IMR-90 (cell line): Measurements from ENCODE around the gene CEACAM8. TPM values are rescaled to one million over a fixed set of nuclear protein-coding genes. Genes with fewer than 3 reads are reported as not detected.
"Not testable (repeated sequence)": the region's sequence is repeated elsewhere in the genome, so short reads cannot be mapped to it uniquely, and the experiment has no call there.

ENCODE experiments used
- ATAC-seq: fragments of 200-7000 bp; cut with Tn5 transposase; 2 replicates; pipeline ENCODE4 v1.9.1; 2020; ENCODE audit warnings: low read depth, mild to moderate bottlenecking, moderate library complexity
- Bru-seq: library from RNA; stranded (reverse); fragments of 400-500 nt; gene quantifications from one replicate; lab custom pipeline; 2021; lab: Mats Ljungman, UMichigan
- BruChase-seq, 2 experiments: library from RNA; stranded (reverse); fragments of 400-500 nt; gene quantifications; one replicate each; lab custom pipeline; 2021; lab: Mats Ljungman, UMichigan
- BruUV-seq: library from RNA; stranded (reverse); fragments of 400-500 nt; replicated peaks from 2 replicates; lab custom pipeline; 2021; lab: Mats Ljungman, UMichigan
- CTCF ChIA-PET: fragments of 300-600 bp; formaldehyde crosslinking; extraction: SDS; loops from one replicate; lab custom pipeline; 2021; ENCODE audit warnings: antibody characterized with exemption; lab: Yijun Ruan, JAX
- POLR2A ChIA-PET: fragments of 300-600 bp; sonication (Branson Sonifier 250); formaldehyde crosslinking; loops from one replicate; lab custom pipeline; 2022; ENCODE audit warnings: antibody characterized with exemption; ENCODE audit not compliant: unreplicated experiment; lab: Charles Lee
- DNase-seq: peaks from one replicate; pipeline ENCODE4 v3.0.0; 2013
- H2AFZ ChIP-seq: replicated peaks from 2 replicates; pipeline ENCODE3; 2013; ENCODE audit warnings: low read length, mild to moderate bottlenecking; ENCODE audit not compliant: poor library complexity
- H2AK5ac ChIP-seq: 2 replicates; pipeline ENCODE4 v1.6.1; 2013; ENCODE audit warnings: low read depth, low read length, inconsistent platforms
- H2AK9ac ChIP-seq: replicated peaks from 2 replicates; pipeline ENCODE3; 2013; ENCODE audit warnings: mild to moderate bottlenecking, low read depth, low read length, moderate library complexity; ENCODE audit not compliant: poor library complexity
- H2BK120ac ChIP-seq: 2 replicates; pipeline ENCODE4 v1.6.1; 2013; ENCODE audit warnings: low read depth, low read length, inconsistent platforms
- H2BK15ac ChIP-seq: 3 replicates; pipeline ENCODE4 v1.6.1; 2013; ENCODE audit warnings: low read depth, low read length, inconsistent platforms
- H2BK20ac ChIP-seq: 2 replicates; pipeline ENCODE4 v1.6.1; 2013; ENCODE audit warnings: low read depth, mild to moderate bottlenecking, inconsistent platforms, low read length, moderate library complexity
- H2BK5ac ChIP-seq: 2 replicates; pipeline ENCODE4 v1.6.1; 2013; ENCODE audit warnings: mild to moderate bottlenecking, low read depth, low read length, inconsistent platforms; ENCODE audit not compliant: poor library complexity, severe bottlenecking
- H3K14ac ChIP-seq: replicated peaks from 2 replicates; pipeline ENCODE4 v1.6.1; 2013; ENCODE audit warnings: low read depth, low read length, inconsistent platforms
- H3K18ac ChIP-seq: 2 replicates; pipeline ENCODE4 v1.6.1; 2013; ENCODE audit warnings: low read depth, low read length, control low read depth
- H3K23ac ChIP-seq: 2 replicates; pipeline ENCODE4 v1.6.1; 2013; ENCODE audit warnings: low read depth, low read length, inconsistent platforms
- H3K27ac ChIP-seq: 2 replicates; pipeline ENCODE4 v1.5.1; 2013; ENCODE audit warnings: mild to moderate bottlenecking, control low read depth, low read length; ENCODE audit not compliant: insufficient read depth
- H3K27me3 ChIP-seq: 2 replicates; pipeline ENCODE4 v1.6.1; 2013; ENCODE audit warnings: low read length; ENCODE audit not compliant: control insufficient read depth, insufficient read depth
- H3K36me3 ChIP-seq: 2 replicates; pipeline ENCODE4 v1.6.1; 2013; ENCODE audit warnings: low read length, mixed read lengths; ENCODE audit not compliant: control insufficient read depth, insufficient read depth
- H3K4ac ChIP-seq: 2 replicates; pipeline ENCODE4 v1.6.1; 2013; ENCODE audit warnings: low read depth, low read length, inconsistent platforms
- H3K4me1 ChIP-seq: 2 replicates; pipeline ENCODE4 v1.6.1; 2013; ENCODE audit warnings: low read length, mixed read lengths; ENCODE audit not compliant: control insufficient read depth, insufficient read depth
- H3K4me2 ChIP-seq: 2 replicates; pipeline ENCODE4 v1.6.1; 2013; ENCODE audit warnings: low read depth, mild to moderate bottlenecking, control low read depth, low read length, moderate library complexity
- H3K4me3 ChIP-seq: 2 replicates; pipeline ENCODE4 v1.5.1; 2013; ENCODE audit warnings: low read depth, mild to moderate bottlenecking, control low read depth, low read length, moderate library complexity; ENCODE audit not compliant: insufficient read depth
- H3K56ac ChIP-seq: 2 replicates; pipeline ENCODE4 v1.6.1; 2013; ENCODE audit warnings: low read length, inconsistent platforms; ENCODE audit not compliant: insufficient read depth; ENCODE audit errors: extremely low read depth
- H3K79me1 ChIP-seq, 2 experiments: 2 replicates each; pipeline ENCODE4 v1.6.1; 2013; ENCODE audit warnings: low read length in 2 of 2, inconsistent platforms in 1 of 2, low read depth in 1 of 2
- H3K9ac ChIP-seq: 2 replicates; pipeline ENCODE4 v1.6.1; 2013; ENCODE audit warnings: low read depth, low read length, control low read depth
- H3K9me1 ChIP-seq: 2 replicates; pipeline ENCODE4 v1.6.1; 2013; ENCODE audit warnings: low read length, inconsistent platforms; ENCODE audit not compliant: insufficient read depth
- H3K9me3 ChIP-seq: 2 replicates; pipeline ENCODE4 v1.6.1; 2013; ENCODE audit warnings: low read length; ENCODE audit not compliant: control insufficient read depth, insufficient read depth
- H4K20me1 ChIP-seq: 2 replicates; pipeline ENCODE4 v1.6.1; 2013; ENCODE audit warnings: low read length, inconsistent platforms; ENCODE audit not compliant: insufficient read depth
- H4K5ac ChIP-seq: 2 replicates; pipeline ENCODE4 v1.6.1; 2013; ENCODE audit warnings: mild to moderate bottlenecking, low read depth, low read length, control low read depth
- H4K8ac ChIP-seq, 2 experiments: 2 replicates each; pipeline ENCODE4 v1.6.1; 2013; ENCODE audit warnings: low read depth in 2 of 2, low read length in 2 of 2, control low read depth in 1 of 2, inconsistent platforms in 1 of 2
- H4K91ac ChIP-seq: 2 replicates; pipeline ENCODE4 v1.6.1; 2013; ENCODE audit warnings: low read depth, low read length, inconsistent platforms; ENCODE audit not compliant: insufficient read depth
- MAFK ChIP-seq: IDR thresholded peaks from 2 replicates; pipeline ENCODE4 v1.6.1; 2012; ENCODE audit warnings: low read depth, low read length, improper control_type of control experiment
- WGBS, 2 experiments: methylation state at CpG; one replicate each; pipeline versions ENCODE4 v1.1.5 to v1.1.7; 2013; ENCODE audit warnings: missing lambda C conversion rate in 2 of 2; ENCODE audit not compliant: insufficient read length in 1 of 2; ENCODE audit errors: extremely low coverage in 2 of 2; 5-methylcytosine and 5-hydroxymethylcytosine counted together
- dilution Hi-C: fragments of 300-500 bp; cut with HindIII; formaldehyde crosslinking; loops from one replicate; pipeline ENCODE4 v1.14.3; 2018; ENCODE audit warnings: low sequenced_read_pairs; ENCODE audit not compliant: unreplicated experiment
- in situ Hi-C: fragments of 300-500 bp; cut with MboI; formaldehyde crosslinking; loops from 3 replicates; pipeline ENCODE4 v1.14.3; 2019; ENCODE audit warnings: low sequenced_read_pairs, inconsistent platforms, mixed read lengths
- intact Hi-C: fragments of 100-400 bp; cut with micrococcal nuclease; formaldehyde crosslinking; loops from 2 replicates; pipeline ENCODE4 v1.10.0; 2022
- long read RNA-seq: library from polyadenylated mRNA; unstranded; transcript quantifications from one replicate; pipeline ENCODE4 v2.0.0, GENCODE V29; 2021; ENCODE audit not compliant: unreplicated experiment
- polyA plus RNA-seq, 3 experiments: library from polyadenylated mRNA; depleted of rRNA; stranded (reverse); fragments of >200 nt; gene quantifications; 2 replicates each; pipeline ENCODE4 v1.2.3, GENCODE V29; 2012; ENCODE audit warnings: low replicate concordance in 1 of 3
- total RNA-seq: library from RNA; depleted of rRNA; stranded (reverse); fragments of >200 nt; gene quantifications from 2 replicates; pipeline ENCODE4 v1.2.3, GENCODE V29; 2012; rRNA removed

CEACAM8 gene
- not detected in 2 replicates for total RNA-seq
- polyA plus RNA-seq (2012; rRNA removed), result not detected in 2 replicates
- polyA plus RNA-seq (2012; cell fraction: cytosol; rRNA removed), result not detected in 2 replicates
- not detected in 2 replicates for polyA plus RNA-seq (2012; cell fraction: nucleus; rRNA removed; ENCODE audit: low replicate concordance)
- not detected for Bru-seq, nascent RNA
- percentile 5 among the genes with signal in this experiment for BruChase-seq, experiment 1, labeled RNA remaining after a 6-hour chase
- BruChase-seq, experiment 2, labeled RNA remaining after a 2-hour chase, result not detected
- long read RNA-seq, result 0 reads

DNA sequence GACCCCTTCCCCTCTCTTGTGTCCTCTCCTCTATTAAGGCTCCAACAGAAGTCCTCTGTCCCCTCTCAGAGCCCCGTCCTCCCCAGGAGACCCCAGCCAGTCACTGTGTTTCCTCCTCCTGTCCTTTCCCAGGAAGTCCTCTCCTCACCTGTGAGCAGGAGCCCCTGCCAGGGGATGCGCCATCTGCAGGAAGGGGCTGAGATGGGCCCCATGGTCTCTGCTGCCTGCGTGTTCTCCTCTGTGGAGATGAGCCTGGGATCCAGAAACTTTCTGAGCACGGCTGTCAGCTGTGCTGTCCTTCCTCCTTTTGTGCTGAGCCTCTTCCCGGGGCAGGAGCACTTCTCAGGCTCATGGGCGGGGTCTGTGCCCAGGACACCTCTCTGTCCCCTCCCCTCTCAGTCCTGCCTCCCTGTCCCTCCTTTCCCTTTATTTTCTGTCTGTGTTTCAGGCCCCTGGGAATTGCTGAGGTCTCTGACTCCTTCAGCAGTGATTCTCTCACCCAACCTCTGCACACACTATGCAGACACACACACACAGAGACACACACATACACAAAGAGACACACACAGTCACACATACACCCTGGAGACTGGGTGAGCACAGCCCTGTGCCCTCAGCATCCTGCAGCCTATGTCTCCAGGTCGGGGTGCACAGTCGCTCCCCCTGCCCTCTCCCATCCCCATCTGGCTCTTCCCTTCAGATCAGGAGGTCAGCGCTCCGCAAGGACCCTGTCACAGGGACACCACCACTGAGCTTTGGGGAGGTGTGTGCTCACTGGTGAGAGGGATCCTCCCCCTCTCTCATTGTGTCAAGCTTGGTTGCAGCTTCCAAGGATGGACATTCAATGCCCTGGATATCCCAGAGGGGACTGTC is at the start of gene CEACAM8:
CEACAM8 (minus strand) TSS at position 308 of the 873 bp plus-strand sequence; CDS start at position 212, 96 bp downstream.
- no peak within 1 kb of the TSS for H2AK5ac ChIP-seq
- dilution Hi-C loops, result no loop called here
- no peak for ATAC-seq

DNA sequence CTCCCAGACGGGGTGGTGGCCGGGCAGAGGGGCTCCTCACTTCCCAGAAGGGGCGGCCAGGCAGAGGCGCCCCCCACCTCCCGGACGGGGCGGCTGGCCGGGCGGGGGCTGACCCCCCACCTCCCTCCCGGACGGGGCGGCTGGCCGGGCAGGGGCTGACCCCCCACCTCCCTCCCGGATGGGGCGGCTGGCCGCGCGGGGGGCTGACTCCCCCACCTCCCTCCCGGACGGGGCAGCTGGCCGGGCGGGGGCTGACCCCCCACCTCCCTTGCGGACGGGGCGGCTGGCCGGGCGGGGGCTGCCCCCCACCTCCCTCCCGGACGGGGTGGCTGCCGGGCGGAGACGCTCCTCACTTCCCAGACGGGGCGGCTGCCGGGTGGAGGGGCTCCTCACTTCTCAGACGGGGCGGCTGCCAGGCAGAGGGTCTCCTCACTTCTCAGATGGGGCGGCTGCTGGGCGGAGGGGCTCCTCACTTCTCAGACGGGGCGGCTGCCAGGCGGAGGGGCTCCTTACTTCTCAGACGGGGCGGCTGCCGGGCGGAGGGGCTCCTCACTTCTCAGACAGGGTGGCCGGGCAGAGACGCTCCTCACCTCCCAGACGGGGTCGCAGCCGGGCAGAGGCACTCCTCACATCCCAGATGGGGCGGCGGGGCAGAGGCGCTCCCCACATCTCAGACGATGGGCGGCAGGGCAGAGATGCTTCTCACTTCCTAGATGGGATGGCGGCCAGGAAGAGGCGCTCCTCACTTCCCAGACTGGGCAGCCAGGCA is 44.8 kb upstream of the CEACAM8 start:
- ATAC-seq, H3K9me1 ChIP-seq, BruUV-seq: not testable (repeated sequence)

More for the DNA sequence above, at the start of gene CEACAM8:
- Histone ChIP-seq H3K27me3 (peaks cover 17% of the 10 kb centered on the region), H3K18ac (no peak within 1 kb of the TSS), H3K9ac (no peak within 1 kb of the TSS), H3K23ac (no peak within 1 kb of the TSS), H3K4me1 (no peaks in the 10 kb centered on the region), H3K9me3 (no peaks in the 10 kb centered on the region), H2BK20ac (no peak within 1 kb of the TSS), H3K36me3 (no peaks in the 10 kb centered on the region), H2AK9ac (no peak within 1 kb of the TSS), H4K8ac (no peak within 1 kb of the TSS), H2BK5ac (no peak within 1 kb of the TSS), H3K79me1 (no peaks in the 10 kb centered on the region), H4K20me1 (no peaks in the 10 kb centered on the region), H3K4me3 (no peak within 1 kb of the TSS), H3K56ac (no peak within 1 kb of the TSS), H2BK120ac (no peak within 1 kb of the TSS), H3K14ac (no peak within 1 kb of the TSS), H4K91ac (no peak within 1 kb of the TSS), H3K27ac (no peak within 1 kb of the TSS), H4K5ac (no peak within 1 kb of the TSS), H3K4me2 (no peak within 1 kb of the TSS), H3K4ac (no peak within 1 kb of the TSS), H3K9me1 (0 out of 2 replicates have a peak, but pooled peaks cover 2% of the 10 kb centered on the region), H2BK15ac (no peak within 1 kb of the TSS), H2AFZ (no peak within 1 kb of the TSS)
- CTCF ChIA-PET, result no interaction called here
- in situ Hi-C loops (no loop called here), intact Hi-C loops (no loop called here)
- 32% methylated on average over 3 of the region's 10 CpGs; no CpG with 5 or more reads in 1 of the 2 experiments for WGBS, 2 experiments
- POLR2A ChIA-PET, result no interaction called here
- TF ChIP-seq MAFK, result no peak
- no TSS peak for BruUV-seq
- no peak for DNase-seq

More for the DNA sequence above, 44.8 kb upstream of the CEACAM8 start:
- no CpG with 5 or more reads among the region's 58 CpGs for WGBS, 2 experiments
- H2BK15ac ChIP-seq, H3K36me3 ChIP-seq, H4K8ac ChIP-seq, H4K5ac ChIP-seq, H2AK5ac ChIP-seq, H3K23ac ChIP-seq, H3K27ac ChIP-seq, H3K4me2 ChIP-seq, H3K4me3 ChIP-seq, H4K91ac ChIP-seq, DNase-seq, H2BK5ac ChIP-seq, H3K4ac ChIP-seq, H2BK20ac ChIP-seq, H2BK120ac ChIP-seq, H3K79me1 ChIP-seq, in situ Hi-C loops, POLR2A ChIA-PET, H2AK9ac ChIP-seq, H3K18ac ChIP-seq, H3K56ac ChIP-seq, H3K4me1 ChIP-seq, H3K27me3 ChIP-seq, CTCF ChIA-PET, dilution Hi-C loops, H3K14ac ChIP-seq, H3K9ac ChIP-seq, H4K20me1 ChIP-seq, H2AFZ ChIP-seq, H3K9me3 ChIP-seq: not testable (repeated sequence)
- intact Hi-C loops, result loop anchor here (10.0 kb wide), 1 partner anchor 85 kb away; no protein-coding TSS in a partner anchor
